SU-DHL-6 (cell line): ENCODE results near the gene STIM2.

ENCODE experiments used
- H2AFZ ChIP-seq: fragments of 200-600 bp; sonication (generic); 2 replicates; pipeline ENCODE4 v1.6.1; 2014; ENCODE audit warnings: low read depth, mild to moderate bottlenecking, moderate library complexity, mixed read lengths, antibody characterized with exemption, low read length; ENCODE audit not compliant: severe bottlenecking
- H3F3A ChIP-seq: fragments of 200-600 bp; shearing (Covaris generic); 2 replicates; pipeline ENCODE4 v1.6.0; 2016; ENCODE audit warnings: antibody characterized with exemption, mild to moderate bottlenecking; ENCODE audit not compliant: insufficient read depth
- H3K27ac ChIP-seq: fragments of 200-600 bp; sonication (generic); 2 replicates; pipeline ENCODE4 v1.5.1; 2016; ENCODE audit warnings: low read depth, mild to moderate bottlenecking, low read length, moderate library complexity, mixed read lengths
- H3K27me3 ChIP-seq: fragments of 200-600 bp; sonication (generic), shearing (Covaris generic); 2 replicates; pipeline ENCODE4 v1.6.0; 2014; ENCODE audit warnings: mild to moderate bottlenecking, low read length
- H3K36me3 ChIP-seq: fragments of 200-600 bp; sonication (generic); 2 replicates; pipeline ENCODE4 v1.6.1; 2014; ENCODE audit warnings: mild to moderate bottlenecking, low read length, mixed read lengths
- H3K4me2 ChIP-seq: fragments of 300-600, 200-600 bp; shearing (Covaris generic), sonication (generic); 2 replicates; pipeline ENCODE4 v1.6.0; 2014; ENCODE audit warnings: low read length, low read depth, mild to moderate bottlenecking; ENCODE audit not compliant: poor library complexity, severe bottlenecking
- H3K4me3 ChIP-seq: fragments of 200-600 bp; sonication (generic); 2 replicates; pipeline ENCODE4 v1.5.1; 2014; ENCODE audit warnings: antibody characterized with exemption, low read length, mild to moderate bottlenecking, mixed read lengths; ENCODE audit not compliant: insufficient read depth, poor library complexity, severe bottlenecking
- H3K79me2 ChIP-seq: fragments of 200-600 bp; sonication (generic); 2 replicates; pipeline ENCODE4 v1.6.1; 2014; ENCODE audit warnings: mild to moderate bottlenecking, low read length, moderate library complexity; ENCODE audit not compliant: insufficient read depth
- H3K9ac ChIP-seq: fragments of 200-600 bp; sonication (generic); 2 replicates; pipeline ENCODE4 v1.7.0; 2014; ENCODE audit warnings: mild to moderate bottlenecking, low read length
- H3K9me2 ChIP-seq: fragments of 200-600 bp; sonication (generic); replicated peaks from 2 replicates; pipeline ENCODE4 v1.6.1; 2014; ENCODE audit warnings: low read length; ENCODE audit not compliant: insufficient read depth
- H3K9me3 ChIP-seq: fragments of 200-600 bp; sonication (generic); 2 replicates; pipeline ENCODE4 v1.6.1; 2014; ENCODE audit warnings: low read length, mixed read lengths; ENCODE audit not compliant: insufficient read depth
- H4K20me1 ChIP-seq: fragments of 200-600 bp; sonication (generic); 2 replicates; pipeline ENCODE4 v1.6.1; 2014; ENCODE audit warnings: low read depth, mild to moderate bottlenecking, antibody characterized with exemption, low read length, moderate library complexity, mixed read lengths
- CTCF ChIP-seq: fragments of 200-600 bp; sonication (generic); IDR thresholded peaks from one replicate; pipeline ENCODE4 v1.5.1; 2017; ENCODE audit warnings: antibody characterized with exemption, mild to moderate bottlenecking, low read length, moderate library complexity; ENCODE audit not compliant: insufficient read depth, poor library complexity, severe bottlenecking
- EZH2phosphoT487 ChIP-seq: fragments of 200-600 bp; sonication (generic), shearing (Covaris generic); conservative IDR thresholded peaks from 2 replicates; pipeline ENCODE4 v1.6.1; 2018; ENCODE audit warnings: mild to moderate bottlenecking, antibody characterized with exemption, low read length, moderate library complexity, mixed read lengths

The STIM2 gene

GRCh38 chr4:26862381-26862915, 1.8 kb downstream of the STIM2 start:
- peaks cover 53% of the 10 kb centered on the region for H4K20me1 ChIP-seq
- peak overlapping the region; percentile 94 for H3K27ac ChIP-seq
- H3K4me2 ChIP-seq = peak overlapping the region; percentile 96
- H3K79me2 ChIP-seq = peaks cover 86% of the 10 kb centered on the region
- H3K9me3 ChIP-seq = no peaks in the 10 kb centered on the region
- H3F3A ChIP-seq = peaks cover 29% of the 10 kb centered on the region
- H3K36me3 ChIP-seq = peaks cover 3% of the 10 kb centered on the region; the same call in 1 of the 2 replicates
- no peaks in the 10 kb centered on the region for H3K9me2 ChIP-seq
- no peak overlapping the region for H2AFZ ChIP-seq
- peak overlapping the region; percentile 82 for H3K9ac ChIP-seq
- no peak for TF ChIP-seq EZH2phosphoT487
- TF ChIP-seq CTCF = no peak
- H3K4me3 ChIP-seq = peak overlapping the region; percentile 72
- no peaks in the 10 kb centered on the region for H3K27me3 ChIP-seq

- Histone ChIP-seq H3K79me2 (peaks cover 88% of the 10 kb centered on the region), H3K27me3 (no peaks in the 10 kb centered on the region), H3K9me3 (no peaks in the 10 kb centered on the region), H3K27ac (peak overlapping the region; percentile 94; the same call in 1 of the 2 replicates), H3K9ac (peak overlapping the region; percentile 82), H4K20me1 (peaks cover 63% of the 10 kb centered on the region), H3K4me2 (peak overlapping the region; percentile 96), H3F3A (peaks cover 27% of the 10 kb centered on the region), H3K36me3 (peaks cover 3% of the 10 kb centered on the region; the same call in 1 of the 2 replicates), H3K4me3 (peak overlapping the region; percentile 72), H2AFZ (no peak overlapping the region), H3K9me2 (no peaks in the 10 kb centered on the region)
- TF ChIP-seq EZH2phosphoT487 = no peak
- no peak for TF ChIP-seq CTCF
These were observed 2.9 kb downstream of the STIM2 start for GRCh38 chr4:26863512-26863911.

- peaks cover 7% of the 10 kb centered on the region for H3K36me3 ChIP-seq
- no peak for TF ChIP-seq CTCF
- TF ChIP-seq EZH2phosphoT487 = no peak
- H3K27ac ChIP-seq = no peak overlapping the region
- H3K4me3 ChIP-seq = peak overlapping the region; percentile 72
- H3K9me3 ChIP-seq = no peaks in the 10 kb centered on the region
- H3K9me2 ChIP-seq = no peaks in the 10 kb centered on the region
- peaks cover 74% of the 10 kb centered on the region for H4K20me1 ChIP-seq
- peaks cover 13% of the 10 kb centered on the region; the same call in 1 of the 2 replicates for H3F3A ChIP-seq
- H3K79me2 ChIP-seq = peaks cover 89% of the 10 kb centered on the region
- H2AFZ ChIP-seq = no peak overlapping the region
- peak overlapping the region; percentile 7; the same call in 1 of the 2 replicates for H3K9ac ChIP-seq
- H3K27me3 ChIP-seq = no peaks in the 10 kb centered on the region
- H3K4me2 ChIP-seq = peak overlapping the region; percentile 96
These were observed 4.3 kb downstream of the STIM2 start for GRCh38 chr4:26864899-26865298.
